T-helper 22 cell (primary cell): ENCODE data around the gene TCOF1.

Experiments used
- DNase-seq: peaks from one replicate; pipeline ENCODE4 v3.0.0-alpha.2; 2020; ENCODE audit warnings: low read depth

The TCOF1 gene

DNA sequence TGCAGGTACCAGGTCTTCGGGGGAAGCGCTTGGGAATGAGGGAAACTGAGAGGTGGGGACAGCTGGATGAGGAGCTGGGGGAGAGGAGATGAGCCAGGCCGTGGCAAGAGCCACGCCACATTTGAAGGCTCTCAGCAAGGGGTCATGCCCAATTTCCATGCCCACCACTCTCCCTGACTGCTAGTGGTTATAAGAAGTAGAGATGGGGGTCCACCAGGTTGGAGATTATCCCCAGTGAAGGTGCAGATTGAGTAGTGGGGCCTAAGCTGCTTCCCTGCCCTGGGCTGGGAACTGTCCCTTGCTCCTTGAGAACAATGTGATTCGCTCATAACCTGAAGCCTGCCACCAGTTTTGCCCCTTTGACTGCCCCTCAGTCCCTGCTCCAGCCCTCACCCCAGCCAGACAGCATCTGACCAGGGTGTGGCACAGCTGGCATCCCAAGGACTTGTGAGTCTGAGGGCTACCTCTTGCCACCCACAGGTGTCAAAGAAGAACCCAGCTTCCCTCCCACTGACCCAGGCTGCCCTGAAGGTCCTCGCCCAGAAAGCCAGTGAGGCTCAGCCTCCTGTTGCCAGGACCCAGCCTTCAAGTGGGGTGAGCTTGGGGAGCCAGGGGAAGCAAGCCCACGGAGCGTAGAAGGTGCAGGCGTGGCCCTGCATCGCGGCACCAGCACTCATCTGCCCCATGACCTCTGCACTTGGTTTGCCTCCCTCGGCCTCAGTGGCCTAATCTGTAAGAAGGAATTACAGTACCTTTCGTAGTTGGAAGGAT, 33.8 kb downstream of the TCOF1 start:
- no peak for DNase-seq

DNA sequence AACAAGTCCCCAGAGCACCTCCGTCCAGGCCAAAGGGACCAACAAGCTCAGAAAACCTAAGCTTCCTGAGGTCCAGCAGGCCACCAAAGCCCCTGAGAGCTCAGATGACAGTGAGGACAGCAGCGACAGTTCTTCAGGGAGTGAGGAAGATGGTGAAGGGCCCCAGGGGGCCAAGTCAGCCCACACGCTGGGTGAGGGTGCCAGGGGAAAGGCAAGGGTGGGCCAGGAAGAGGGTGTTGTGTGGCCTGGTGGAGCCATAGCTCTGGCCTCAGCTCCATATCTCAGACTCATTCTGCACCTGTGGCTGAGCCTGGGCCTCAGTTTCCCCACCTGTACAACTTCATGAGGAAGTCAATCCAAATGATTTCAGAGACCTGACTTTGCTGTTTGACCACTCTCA, 34.5 kb downstream of the TCOF1 start:
- no peak for DNase-seq

DNA sequence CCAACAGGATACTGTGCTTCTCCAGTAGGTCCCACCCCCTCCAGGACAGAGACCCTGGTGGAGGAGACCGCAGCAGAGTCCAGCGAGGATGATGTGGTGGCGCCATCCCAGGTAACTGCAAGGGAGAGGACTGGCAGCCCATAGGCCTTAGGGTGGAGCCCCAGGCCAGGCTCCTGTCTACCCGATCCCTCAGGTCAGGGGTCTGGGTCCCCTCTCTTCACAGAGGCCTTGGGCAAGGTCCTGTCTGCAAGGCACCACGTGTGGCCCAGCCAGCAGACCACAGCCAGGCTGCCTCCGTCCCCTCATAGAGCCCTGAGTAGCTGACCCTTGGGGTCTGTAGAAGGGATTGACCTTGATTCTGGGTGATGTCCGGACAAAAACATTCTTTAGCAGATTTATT, 35.2 kb downstream of the TCOF1 start:
- DNase-seq: no peak

DNA sequence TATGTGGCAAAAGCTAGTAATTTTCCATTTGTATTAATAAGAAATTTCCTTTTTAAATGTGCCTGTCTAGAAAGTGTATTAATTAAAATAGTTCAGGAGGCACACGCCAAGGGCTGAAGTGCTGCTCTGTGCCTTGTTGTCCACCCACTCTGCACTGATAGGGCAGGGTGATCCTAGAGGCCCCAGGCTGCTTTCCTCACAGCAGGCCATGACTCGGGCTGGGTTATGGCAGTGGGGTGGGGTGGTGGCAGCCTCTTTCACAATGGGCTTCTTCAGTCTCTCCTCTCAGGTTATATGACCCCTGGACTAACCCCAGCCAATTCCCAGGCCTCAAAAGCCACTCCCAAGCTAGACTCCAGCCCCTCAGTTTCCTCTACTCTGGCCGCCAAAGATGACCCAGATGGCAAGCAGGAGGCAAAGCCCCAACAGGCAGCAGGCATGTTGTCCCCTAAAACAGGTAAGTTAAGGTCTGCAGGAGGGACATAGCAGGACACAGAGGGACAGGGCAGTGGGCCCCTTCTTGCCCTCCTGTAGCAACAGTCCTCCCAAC, 35.7 kb downstream of the TCOF1 start:
- no peak for DNase-seq

DNA sequence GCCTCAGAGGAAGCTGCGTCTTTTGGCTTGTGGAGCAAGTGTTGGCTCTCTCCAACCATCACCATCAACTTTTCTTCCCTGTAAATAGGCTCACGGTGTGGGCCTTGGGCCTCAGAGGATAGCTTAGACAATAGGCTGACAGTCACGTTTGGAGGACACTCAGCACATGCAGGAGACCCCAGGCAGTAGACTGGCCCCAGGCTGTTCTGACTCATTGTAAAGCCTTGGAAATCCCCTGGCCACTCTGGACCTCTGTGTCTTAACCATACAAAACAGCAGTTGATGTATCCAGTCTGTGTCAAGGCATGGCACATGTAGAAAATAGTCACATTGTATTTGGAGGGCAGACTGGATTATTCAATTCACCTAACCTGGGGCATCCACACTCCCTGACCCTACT, 36.6 kb downstream of the TCOF1 start:
- no peak for DNase-seq

DNA sequence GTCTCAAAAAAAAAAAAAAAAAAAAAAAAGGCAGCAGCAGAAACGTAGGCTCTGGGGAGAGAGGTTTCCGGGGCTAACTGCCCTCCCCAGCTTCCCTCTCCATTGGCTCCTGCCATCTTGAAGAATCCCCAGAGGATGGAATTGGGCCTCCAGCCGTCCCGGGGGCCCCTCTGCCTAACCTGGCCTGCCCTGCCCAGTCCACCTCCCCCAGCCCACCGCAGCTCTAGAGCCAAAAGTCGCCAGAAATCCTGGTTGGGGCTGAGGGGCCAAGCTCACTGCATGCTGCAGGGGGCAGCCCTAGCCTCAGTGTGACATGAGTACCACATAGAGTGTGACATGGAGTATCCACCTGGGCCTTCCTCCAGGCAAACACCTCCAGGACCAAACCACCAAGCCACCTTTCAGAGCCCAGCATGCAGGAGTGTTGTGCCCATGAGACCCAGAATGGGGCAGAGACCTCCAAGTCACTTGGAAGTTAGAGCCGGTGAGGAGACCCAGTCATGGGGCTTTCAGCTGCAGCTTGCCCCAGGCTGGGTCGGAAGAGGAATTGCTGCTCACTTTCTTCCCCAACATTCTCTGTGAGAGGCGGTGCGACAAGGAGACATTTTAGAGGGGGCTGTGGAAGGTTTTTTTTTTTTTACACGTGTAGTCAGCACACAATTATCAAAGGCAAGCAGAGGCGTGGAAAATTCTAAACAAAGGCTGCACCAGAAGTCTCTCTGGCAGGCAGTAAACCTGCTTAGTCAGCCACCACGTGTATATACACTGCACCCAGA, 37.6 kb downstream of the TCOF1 start:
- DNase-seq: no peak

DNA sequence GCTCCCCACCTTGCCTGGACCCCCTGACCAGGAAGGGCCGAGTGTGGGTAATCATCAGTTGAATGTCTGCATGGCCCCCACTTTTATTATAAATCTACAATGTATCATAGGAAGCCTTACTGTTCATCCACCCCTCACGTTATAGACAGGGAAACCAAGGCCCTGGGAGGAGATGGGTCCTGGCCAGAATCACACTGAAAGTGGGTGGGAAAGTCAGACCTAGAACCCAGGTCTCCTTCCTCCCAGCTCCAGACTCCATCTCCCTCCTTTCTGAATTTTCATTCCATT, 38.1 kb downstream of the TCOF1 start:
- DNase-seq: no peak

DNA sequence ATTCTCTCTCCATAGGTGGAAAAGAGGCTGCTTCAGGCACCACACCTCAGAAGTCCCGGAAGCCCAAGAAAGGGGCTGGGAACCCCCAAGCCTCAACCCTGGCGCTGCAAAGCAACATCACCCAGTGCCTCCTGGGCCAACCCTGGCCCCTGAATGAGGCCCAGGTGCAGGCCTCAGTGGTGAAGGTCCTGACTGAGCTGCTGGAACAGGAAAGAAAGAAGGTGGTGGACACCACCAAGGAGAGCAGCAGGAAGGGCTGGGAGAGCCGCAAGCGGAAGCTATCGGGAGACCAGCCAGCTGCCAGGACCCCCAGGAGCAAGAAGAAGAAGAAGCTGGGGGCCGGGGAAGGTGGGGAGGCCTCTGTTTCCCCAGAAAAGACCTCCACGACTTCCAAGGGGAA, 38.8 kb downstream of the TCOF1 start:
- DNase-seq: no peak

DNA sequence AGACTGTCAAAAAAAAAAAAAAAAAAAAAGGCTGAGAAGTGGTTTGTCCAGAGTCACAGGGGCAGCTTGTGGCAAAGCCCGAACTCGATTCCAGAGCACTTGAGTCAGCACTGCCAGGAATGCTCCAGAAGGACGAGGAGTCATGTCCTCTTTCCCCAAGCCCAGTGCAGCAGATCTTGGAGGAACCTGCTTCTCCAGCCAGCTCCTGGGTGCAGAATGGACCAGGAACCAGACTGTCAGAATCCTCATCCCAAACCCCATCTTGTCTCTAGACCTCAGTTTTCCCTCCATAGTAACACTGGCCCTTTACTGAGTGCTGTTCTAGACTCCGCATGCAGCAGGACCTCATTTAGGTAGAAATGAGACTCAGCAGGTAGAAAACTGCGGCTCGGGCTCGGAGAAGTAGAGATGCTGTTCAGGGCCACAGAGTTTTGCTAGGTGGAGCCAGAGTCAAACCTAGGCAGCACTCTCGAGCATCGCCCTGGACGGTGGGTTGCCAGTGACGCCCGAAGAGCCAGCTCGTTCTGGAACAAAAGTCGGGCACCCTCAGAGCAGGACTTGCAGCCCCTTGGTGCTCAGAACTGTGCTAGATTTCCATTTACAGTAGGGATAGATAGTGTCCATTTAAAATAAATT, 39.8 kb downstream of the TCOF1 start:
- DNase-seq: no peak

DNA sequence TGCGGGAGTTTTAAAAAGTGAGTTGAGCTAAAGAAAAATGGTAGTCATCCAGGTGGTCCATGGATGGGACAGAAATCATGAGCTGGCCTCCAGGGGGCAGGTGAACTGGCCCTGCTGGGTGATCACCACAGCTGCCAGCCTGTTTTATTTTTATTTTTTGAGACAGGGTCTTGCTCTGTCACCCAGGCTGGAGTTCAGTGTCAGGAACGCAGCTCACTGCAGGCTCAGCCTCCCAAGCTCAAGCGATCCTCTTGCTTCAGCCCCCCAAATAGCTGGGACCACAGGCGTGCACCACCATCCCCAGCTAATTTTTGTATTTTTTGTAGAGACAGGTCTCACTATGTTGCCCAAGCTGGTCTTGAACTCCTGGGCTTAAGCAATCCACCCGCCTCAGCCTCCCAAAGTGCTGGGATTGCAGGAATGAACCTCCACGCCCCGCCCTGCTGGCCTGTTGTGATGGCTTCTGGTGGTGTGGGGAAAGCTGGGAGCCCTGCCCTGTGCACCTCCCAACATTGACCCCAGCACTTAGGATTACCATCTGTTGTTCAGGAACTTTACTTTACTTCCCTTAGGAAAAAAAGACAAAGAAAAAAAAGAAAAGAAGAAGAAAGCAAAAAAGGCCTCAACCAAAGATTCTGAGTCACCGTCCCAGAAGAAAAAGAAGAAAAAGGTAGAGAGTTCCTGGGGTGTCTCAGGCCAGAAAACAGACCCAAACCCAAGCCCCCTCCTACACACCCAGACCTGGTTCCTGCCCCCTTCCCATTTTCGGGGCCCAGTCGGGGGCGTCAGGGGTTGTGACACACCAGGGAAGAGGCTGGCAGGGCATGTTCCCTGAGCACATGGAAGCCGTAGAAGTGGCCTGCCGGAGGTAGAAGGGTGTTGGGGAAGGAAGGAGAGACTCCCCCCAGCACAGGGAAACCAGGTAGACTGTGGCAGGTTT, 40.6 kb downstream of the TCOF1 start:
- no peak for DNase-seq

DNA sequence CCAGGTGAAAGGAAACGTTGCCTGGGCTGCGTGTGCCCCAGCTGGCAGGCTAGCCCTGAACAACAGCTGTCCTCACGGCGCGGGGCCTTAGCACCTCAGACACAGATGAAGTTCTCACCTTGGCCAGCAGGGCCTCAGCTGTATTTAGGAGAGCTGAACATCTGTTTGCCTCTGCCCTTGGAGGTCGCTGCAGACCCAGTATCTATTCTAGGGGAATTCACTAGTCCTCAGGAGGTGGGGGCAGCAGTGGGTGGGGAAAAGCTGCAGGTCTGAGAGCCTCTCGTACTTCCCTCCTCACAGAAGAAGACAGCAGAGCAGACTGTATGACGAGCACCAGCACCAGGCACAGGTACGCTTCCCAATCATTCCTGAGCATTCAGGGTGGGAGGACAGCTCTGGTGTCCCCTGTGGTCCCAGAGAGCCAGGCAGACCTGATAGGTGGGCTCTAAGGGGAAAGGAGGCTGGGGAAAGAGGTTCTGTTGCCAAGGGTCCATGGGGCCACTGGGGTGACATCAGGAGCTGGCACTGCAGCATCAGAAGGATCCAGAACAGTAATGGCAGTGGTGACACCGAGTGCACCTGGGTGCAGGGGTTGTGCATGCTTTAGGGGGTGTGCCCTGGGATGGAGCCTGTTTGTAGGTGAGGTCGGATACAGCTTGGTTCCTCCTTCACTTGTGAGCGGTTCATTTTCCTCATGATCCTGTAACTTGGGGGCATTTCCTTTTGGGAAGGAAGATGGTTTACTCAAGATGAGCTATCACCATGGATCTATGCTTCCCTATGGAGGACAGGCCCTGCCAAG, 41.4 kb downstream of the TCOF1 start:
- DNase-seq: no peak

DNA sequence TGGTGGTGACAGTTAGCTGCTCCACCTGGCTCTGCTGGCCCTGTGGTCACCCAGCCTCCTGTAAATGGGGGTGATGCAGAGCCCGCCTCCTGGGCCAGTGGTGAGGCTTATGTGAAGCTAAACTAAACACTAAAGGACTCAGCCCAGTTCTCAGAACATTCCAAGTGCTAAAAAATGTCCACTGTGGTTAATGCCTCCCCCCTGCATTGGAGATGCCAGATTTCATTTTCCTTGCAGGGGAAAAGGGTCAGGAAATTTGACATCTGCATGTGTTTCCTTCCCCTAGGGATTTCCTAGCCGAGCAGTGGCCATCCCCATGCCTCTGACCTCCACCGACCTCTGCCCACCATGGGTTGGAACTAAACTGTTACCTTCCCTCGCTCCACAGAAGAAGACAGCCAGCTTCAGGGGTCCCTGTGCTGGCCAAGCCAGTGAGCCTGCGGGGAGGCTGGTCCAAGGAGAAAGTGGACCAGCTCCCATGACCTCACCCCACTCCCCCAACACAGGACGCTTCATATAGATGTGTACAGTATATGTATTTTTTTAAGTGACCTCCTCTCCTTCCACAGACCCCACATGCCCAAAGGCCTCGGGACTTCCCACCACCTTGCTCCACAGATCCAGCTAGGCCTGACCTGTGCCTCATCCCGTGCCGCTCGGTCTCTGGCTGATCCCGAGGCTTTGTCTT, 42.2 kb downstream of the TCOF1 start:
- DNase-seq: no peak

DNA sequence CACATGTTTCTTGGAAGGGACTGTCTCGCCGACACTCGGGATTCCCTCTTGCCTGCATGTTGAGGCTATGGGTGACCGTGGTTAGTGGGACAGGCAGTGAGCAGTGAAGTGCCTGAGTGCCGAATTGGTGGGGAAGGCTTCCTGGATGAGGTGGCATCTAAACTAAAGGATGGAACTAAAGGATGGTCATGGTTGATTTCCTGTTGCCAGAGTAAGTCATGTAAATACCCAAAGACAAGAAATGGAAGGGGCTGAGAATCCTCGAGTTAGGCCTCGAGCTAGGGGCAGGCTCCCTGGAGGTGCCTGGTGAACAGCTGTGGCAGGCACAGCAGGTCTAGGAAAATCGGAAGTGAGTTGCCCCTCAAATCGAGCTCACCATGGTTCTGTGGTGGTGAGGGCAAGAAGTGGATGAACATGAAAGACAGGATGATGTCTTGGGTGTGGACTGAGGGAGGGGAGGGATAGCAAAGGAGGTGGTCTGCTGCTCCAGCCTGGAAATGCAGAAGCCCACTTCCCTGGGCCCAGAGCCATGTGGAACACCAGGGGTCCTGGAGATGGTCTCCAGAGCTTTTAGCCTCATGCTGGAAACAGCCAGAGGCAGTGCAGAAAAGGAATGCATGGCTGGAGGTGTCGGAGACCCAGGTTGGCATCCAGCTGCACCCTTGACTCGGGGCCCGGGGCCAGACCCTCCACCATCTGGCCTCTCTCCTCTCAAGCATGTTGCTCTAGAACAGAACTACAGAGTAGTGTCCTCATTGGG, 43.0 kb downstream of the TCOF1 start:
- no peak for DNase-seq

DNA sequence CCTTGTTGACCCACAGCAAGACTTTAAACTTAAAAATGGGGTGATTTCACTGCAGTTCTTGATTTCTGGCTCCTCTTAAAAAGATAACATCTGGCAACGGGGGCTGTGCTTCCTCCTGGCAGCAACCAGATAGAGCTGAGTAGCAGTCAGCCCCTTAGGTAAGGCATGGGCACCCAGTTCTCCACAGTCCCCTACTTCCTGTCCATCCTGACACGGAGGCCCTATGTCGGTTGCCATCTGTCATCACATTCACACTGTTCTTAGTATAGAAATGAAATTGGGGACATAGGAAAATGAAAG, 43.5 kb downstream of the TCOF1 start:
- DNase-seq: no peak

DNA sequence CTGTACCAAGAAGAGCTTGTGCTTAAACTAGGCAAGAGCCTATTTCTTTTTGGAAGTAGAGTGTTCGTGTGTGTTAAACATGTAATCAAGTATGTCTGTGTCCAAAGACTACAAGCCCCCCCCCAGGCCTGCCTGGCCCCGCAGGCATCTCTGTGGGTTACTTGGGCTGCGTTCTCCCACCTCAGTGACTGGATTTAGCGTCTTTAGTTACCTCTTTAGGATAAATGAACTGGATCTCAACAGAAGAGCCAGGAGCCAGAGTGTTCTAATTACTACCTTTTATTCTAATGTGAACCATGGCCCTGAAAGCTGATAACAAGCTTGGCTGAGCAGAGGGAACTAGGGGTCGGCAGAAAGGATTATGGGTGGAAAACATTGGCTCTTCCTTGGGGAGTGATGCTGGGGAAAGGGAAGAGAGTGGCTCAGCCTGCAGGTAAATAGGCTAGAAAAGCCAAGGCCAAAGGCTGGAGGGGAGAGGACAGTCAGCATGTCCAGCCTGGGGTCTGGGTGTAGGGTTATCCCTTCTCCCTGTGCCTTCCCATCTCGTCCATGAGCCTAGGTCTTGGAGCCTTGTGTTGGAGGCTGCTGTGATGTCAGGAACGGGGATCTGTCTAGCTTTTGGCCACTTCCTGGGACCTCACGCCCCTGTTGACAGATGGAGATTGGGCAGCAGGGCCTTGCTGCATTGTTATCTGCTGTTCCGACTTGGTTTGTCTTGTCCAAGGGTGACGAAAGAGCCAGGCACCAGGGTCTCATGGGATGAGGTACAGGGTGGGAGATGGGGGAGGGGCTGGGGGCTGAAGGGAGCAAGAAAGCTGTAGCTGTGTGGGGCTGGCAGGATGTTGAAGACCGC, 44.1 kb downstream of the TCOF1 start:
- DNase-seq: no peak

DNA sequence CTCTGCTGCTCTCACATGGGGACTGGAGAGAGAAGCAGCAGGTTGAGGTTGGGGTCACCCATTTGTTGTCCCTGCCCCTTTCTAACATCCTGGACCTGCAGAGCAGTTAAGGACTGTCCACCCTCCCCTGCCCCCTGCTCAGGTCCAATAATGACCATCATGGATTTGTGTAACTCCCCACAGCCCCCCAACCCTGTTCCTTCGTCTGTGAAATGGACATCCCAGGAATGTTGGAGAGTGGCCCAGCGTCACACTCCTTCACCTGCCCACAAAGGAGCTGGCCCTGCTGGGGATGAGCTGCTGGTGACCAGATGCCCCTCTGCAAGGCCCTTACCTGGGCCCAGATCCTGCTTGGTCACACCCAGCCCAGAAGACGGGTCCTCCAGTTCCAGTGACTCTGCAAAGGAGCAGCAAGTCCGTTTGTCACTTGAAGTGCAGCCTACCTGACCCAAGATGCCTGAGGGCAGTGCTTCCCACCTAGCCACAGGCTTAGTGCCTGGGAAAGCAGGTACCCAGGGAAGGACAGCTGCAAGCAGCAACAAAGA, 44.8 kb downstream of the TCOF1 start:
- DNase-seq: no peak

DNA sequence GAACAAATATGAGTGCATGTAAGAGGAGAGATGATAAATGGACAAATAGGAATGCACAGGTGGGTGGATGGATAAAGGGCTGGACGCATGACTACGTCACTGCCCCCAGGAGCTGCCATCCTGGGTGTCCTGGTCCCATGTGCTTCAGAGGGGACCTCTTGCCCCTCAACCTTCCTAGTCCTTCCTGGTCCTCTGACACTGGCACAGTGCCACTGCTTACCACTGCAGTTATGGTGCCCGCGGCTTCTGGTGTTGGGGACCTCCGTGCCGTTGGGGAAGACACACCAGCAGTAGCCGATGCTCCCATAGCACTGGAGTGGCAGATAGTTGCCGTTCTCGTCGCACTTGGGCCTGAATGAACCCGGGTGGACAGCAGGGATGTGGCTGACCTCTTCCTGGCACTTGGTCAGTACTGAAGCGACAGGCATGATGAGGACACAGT, 45.4 kb downstream of the TCOF1 start:
- no peak for DNase-seq

DNA sequence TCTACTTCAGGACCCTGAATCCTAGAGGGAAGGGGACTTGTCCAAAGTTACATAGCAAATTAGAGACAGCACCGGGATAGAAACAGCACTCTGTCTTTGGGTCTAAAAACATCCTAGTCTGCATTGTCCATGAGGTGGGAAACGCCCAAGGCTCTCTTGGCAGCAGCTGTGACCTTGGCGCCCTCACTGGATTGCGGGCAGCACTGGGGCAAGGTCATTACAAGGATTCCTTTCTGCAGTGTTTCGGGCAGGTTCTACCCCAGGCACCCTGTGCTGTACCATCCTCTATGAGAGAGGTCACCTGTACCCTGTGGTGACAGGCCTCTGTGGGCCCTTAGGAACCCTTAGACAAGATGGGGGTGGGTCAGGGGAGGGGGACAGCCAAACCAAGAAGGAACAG, 46.6 kb downstream of the TCOF1 start:
- DNase-seq: no peak

DNA sequence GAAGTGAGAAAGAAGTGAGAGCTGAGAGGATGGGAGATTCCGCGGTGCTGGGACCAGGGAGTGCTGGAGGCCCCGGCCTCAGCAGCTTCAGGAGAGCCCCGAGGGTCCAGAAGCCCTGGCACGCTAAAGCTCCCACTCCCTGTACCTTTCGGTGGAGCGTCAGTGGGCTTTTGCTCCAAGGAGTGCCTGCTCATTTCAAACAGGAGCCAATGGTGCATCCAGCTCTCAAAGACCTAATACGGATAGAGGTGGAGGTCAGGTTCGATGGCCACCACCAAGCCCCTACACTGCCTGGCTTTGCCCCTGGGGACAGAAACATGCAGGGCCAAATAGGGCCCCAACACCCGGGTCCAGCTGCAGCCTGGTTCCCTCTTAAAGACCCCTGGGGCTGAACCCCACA, 47.0 kb downstream of the TCOF1 start:
- no peak for DNase-seq
